HepG2 (cell line): Measurements from ENCODE around the gene MCMBP. TPM values are rescaled to one million over a fixed set of nuclear protein-coding genes. Genes with fewer than 3 reads are reported as not detected.
A peak's percentile ranks its signal among the peaks of the same experiment; 100 is the strongest.

Source experiments
- ATF3 ChIP-seq: sonication (generic); formaldehyde crosslinking; IDR thresholded peaks from 2 replicates; pipeline ENCODE4 v1.4.0; 2020; ENCODE audit warnings: missing genetic modification reagents
- CBX2 ChIP-seq, 2 experiments: fragments of 200-600 bp in 1 of 2; sonication (generic); formaldehyde crosslinking in 1 of 2; IDR thresholded peaks; 2 replicates each; pipeline versions ENCODE4 v1.7.0 to v1.8.1; 2018 to 2022; ENCODE audit warnings: low read depth in 2 of 2, low read length in 1 of 2, mild to moderate bottlenecking in 1 of 2, missing genetic modification reagents in 1 of 2
- JUNB ChIP-seq: sonication (generic); formaldehyde crosslinking; IDR thresholded peaks from 2 replicates; pipeline ENCODE4 v1.8.0; 2022; ENCODE audit warnings: missing genetic modification reagents, mild to moderate bottlenecking, borderline replicate concordance
- LCORL ChIP-seq, 2 experiments: fragments of 450-650 bp in 1 of 2; sonication (generic) in 1 of 2; formaldehyde crosslinking in 1 of 2; IDR thresholded peaks; 2 replicates each; pipeline versions ENCODE4 v1.5.0 to v1.6.1; 2017 to 2020; ENCODE audit warnings: antibody characterized with exemption in 1 of 2, missing genetic modification reagents in 1 of 2
- MEF2D ChIP-seq: sonication (generic); formaldehyde crosslinking; IDR thresholded peaks from 2 replicates; pipeline ENCODE4 v1.5.1; 2020; ENCODE audit warnings: mild to moderate bottlenecking, missing genetic modification reagents
- MXD4 ChIP-seq: IDR thresholded peaks from 2 replicates; pipeline ENCODE4 v1.6.1; 2016; ENCODE audit warnings: mild to moderate bottlenecking, missing biosample characterization, missing genetic modification reagents
- NBN ChIP-seq: fragments of 450-650 bp; conservative IDR thresholded peaks from 2 replicates; pipeline ENCODE4 v1.6.1; 2017
- PPARG ChIP-seq: conservative IDR thresholded peaks from 2 replicates; pipeline ENCODE4 v1.6.1; 2016; ENCODE audit warnings: missing biosample characterization, missing genetic modification reagents
- PREB ChIP-seq: sonication (generic); formaldehyde crosslinking; IDR thresholded peaks from 2 replicates; pipeline ENCODE4 v1.4.0; 2020; ENCODE audit warnings: missing genetic modification reagents
- SALL1 ChIP-seq: sonication (generic); formaldehyde crosslinking; IDR thresholded peaks from 2 replicates; pipeline ENCODE4 v1.8.0; 2022; ENCODE audit warnings: mild to moderate bottlenecking, missing genetic modification reagents
- SKIL ChIP-seq: sonication (generic); formaldehyde crosslinking; IDR thresholded peaks from 2 replicates; pipeline ENCODE4 v1.8.0; 2022; ENCODE audit warnings: missing genetic modification reagents, mild to moderate bottlenecking, moderate library complexity, borderline replicate concordance
- SRSF1 ChIP-seq: fragments of 200-400 bp; formaldehyde crosslinking; optimal IDR thresholded peaks from 2 replicates; pipeline ENCODE3; 2017; ENCODE audit warnings: mild to moderate bottlenecking, low read depth, low read length, moderate library complexity
- TP53 ChIP-seq: sonication (generic); formaldehyde crosslinking; conservative IDR thresholded peaks from 2 replicates; pipeline ENCODE4 v1.4.0; 2020; ENCODE audit warnings: missing genetic modification reagents
- ZKSCAN1 ChIP-seq: fragments of 150-350 bp; IDR thresholded peaks from 2 replicates; pipeline ENCODE4 v1.6.1; 2014; ENCODE audit warnings: low read length
- ZNF296 ChIP-seq: sonication (generic); formaldehyde crosslinking; conservative IDR thresholded peaks from 2 replicates; pipeline ENCODE4 v1.5.0; 2020; ENCODE audit warnings: mild to moderate bottlenecking, missing genetic modification reagents
- ZNF546 ChIP-seq: sonication (generic); formaldehyde crosslinking; conservative IDR thresholded peaks from 2 replicates; pipeline ENCODE4 v1.8.1; 2023; ENCODE audit warnings: mild to moderate bottlenecking, missing genetic modification reagents
- ZNF703 ChIP-seq: sonication (generic); formaldehyde crosslinking; IDR thresholded peaks from 2 replicates; pipeline ENCODE4 v1.5.1; 2020; ENCODE audit warnings: missing genetic modification reagents, mild to moderate bottlenecking, moderate library complexity, borderline replicate concordance
- ZNF772 ChIP-seq: sonication (generic); formaldehyde crosslinking; IDR thresholded peaks from 2 replicates; pipeline ENCODE4 v1.5.0; 2020; ENCODE audit warnings: mild to moderate bottlenecking, missing genetic modification reagents
- ZNF773 ChIP-seq: sonication (generic); formaldehyde crosslinking; IDR thresholded peaks from 2 replicates; pipeline ENCODE4 v1.4.0; 2020; ENCODE audit warnings: missing genetic modification reagents, borderline replicate concordance
- ZNF839 ChIP-seq: sonication (generic); formaldehyde crosslinking; IDR thresholded peaks from 2 replicates; pipeline ENCODE4 v1.4.0; 2020; ENCODE audit warnings: missing genetic modification reagents, mild to moderate bottlenecking, borderline replicate concordance
- polyA plus RNA-seq, 8 experiments: library from polyadenylated mRNA; depleted of rRNA in 3 of 8; stranded (reverse) in 7 of 8; unstranded in 1 of 8; fragments of >200 nt; fragmentation: Illumina TruSeq in 4 of 8; extraction: Trizol in 4 of 8; gene quantifications; 2 replicates each; pipeline versions ENCODE4 v1.2.1 to v1.2.3, GENCODE V29; 2011 to 2016; ENCODE audit warnings: low read depth in 4 of 8, missing spikeins in 1 of 8, mixed read lengths in 1 of 8; ENCODE audit not compliant: insufficient read depth in 1 of 8
- total RNA-seq, 5 experiments: library from RNA; depleted of rRNA; stranded (reverse); fragments of >200 nt; fragmentation: Illumina TruSeq; extraction: Trizol; gene quantifications; 2 replicates each; pipeline ENCODE4 v1.2.3, GENCODE V29; 2016; ENCODE audit warnings: low read depth in 1 of 5
- TF ChIP-seq, protein P1 (sequence below): sonication (generic); formaldehyde crosslinking; IDR thresholded peaks from 2 replicates; pipeline ENCODE4 v1.9.0; 2021; ENCODE audit warnings: missing genetic modification reagents, mild to moderate bottlenecking, borderline replicate concordance
- TF ChIP-seq, protein P2 (sequence below): sonication (generic); formaldehyde crosslinking; IDR thresholded peaks from 2 replicates; pipeline ENCODE4 v1.4.0; 2020; ENCODE audit warnings: missing genetic modification reagents
- TF ChIP-seq, protein P3 (sequence below): IDR thresholded peaks from 2 replicates; pipeline ENCODE4 v1.6.1; 2016

MCMBP gene
- total and polyA plus RNA-seq, 2 of the 13 experiments (the other 11 are each of a cell fraction or from before 2014, with no cell fraction given), result 35.7 to 62.4 TPM

GRCh38 chr10:119896061-119896655 lies 23.5 kb upstream of the MCMBP start (continued):
- no peak for TF ChIP-seq LCORL (IDR thresholded peaks at IDR 0.05)
- TF ChIP-seq LCORL (CRISPR knock-in tag; IDR thresholded peaks at IDR 0.05), result no peak
- TF ChIP-seq ATF3, result no peak
- TF ChIP-seq JUNB, result no peak
- no peak for TF ChIP-seq MXD4
- TF ChIP-seq, protein P1, sequence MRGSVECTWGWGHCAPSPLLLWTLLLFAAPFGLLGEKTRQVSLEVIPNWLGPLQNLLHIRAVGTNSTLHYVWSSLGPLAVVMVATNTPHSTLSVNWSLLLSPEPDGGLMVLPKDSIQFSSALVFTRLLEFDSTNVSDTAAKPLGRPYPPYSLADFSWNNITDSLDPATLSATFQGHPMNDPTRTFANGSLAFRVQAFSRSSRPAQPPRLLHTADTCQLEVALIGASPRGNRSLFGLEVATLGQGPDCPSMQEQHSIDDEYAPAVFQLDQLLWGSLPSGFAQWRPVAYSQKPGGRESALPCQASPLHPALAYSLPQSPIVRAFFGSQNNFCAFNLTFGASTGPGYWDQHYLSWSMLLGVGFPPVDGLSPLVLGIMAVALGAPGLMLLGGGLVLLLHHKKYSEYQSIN (CRISPR knock-in tag), result no peak
- TF ChIP-seq ZNF773 (CRISPR knock-in tag), result no peak
- TF ChIP-seq ZNF703 (CRISPR knock-in tag), result no peak
- TF ChIP-seq SKIL (CRISPR knock-in tag), result no peak
- no peak for TF ChIP-seq ZNF839
- no peak for TF ChIP-seq ZKSCAN1
- no peak for TF ChIP-seq CBX2 (IDR thresholded peaks at IDR 0.05; ENCODE audit: low read depth, low read length)
- TF ChIP-seq CBX2 (CRISPR knock-in tag; IDR thresholded peaks at IDR 0.05; ENCODE audit: low read depth), result no peak
- TF ChIP-seq, protein P2, sequence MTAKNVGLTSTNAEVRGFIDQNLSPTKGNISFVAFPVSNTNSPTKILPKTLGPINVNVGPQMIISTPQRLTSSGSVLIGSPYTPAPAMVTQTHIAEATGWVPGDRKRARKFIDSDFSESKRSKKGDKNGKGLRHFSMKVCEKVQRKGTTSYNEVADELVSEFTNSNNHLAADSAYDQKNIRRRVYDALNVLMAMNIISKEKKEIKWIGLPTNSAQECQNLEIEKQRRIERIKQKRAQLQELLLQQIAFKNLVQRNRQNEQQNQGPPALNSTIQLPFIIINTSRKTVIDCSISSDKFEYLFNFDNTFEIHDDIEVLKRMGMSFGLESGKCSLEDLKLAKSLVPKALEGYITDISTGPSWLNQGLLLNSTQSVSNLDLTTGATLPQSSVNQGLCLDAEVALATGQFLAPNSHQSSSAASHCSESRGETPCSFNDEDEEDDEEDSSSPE (CRISPR knock-in tag), result no peak
- no peak for TF ChIP-seq NBN
- peak; percentile 17; the same call in 1 of the 2 replicates for TF ChIP-seq SALL1
- peak; percentile 44; the same call in 1 of the 2 replicates for TF ChIP-seq PPARG (CRISPR knock-in tag)
- no peak for TF ChIP-seq ZNF772
- TF ChIP-seq PREB (CRISPR knock-in tag), result no peak
- TF ChIP-seq TP53 (CRISPR knock-in tag), result no peak
- TF ChIP-seq ZNF546, result no peak
- TF ChIP-seq ZNF296, result no peak
- no peak for TF ChIP-seq SRSF1
- no peak for TF ChIP-seq MEF2D (CRISPR knock-in tag)
- TF ChIP-seq, protein P3, sequence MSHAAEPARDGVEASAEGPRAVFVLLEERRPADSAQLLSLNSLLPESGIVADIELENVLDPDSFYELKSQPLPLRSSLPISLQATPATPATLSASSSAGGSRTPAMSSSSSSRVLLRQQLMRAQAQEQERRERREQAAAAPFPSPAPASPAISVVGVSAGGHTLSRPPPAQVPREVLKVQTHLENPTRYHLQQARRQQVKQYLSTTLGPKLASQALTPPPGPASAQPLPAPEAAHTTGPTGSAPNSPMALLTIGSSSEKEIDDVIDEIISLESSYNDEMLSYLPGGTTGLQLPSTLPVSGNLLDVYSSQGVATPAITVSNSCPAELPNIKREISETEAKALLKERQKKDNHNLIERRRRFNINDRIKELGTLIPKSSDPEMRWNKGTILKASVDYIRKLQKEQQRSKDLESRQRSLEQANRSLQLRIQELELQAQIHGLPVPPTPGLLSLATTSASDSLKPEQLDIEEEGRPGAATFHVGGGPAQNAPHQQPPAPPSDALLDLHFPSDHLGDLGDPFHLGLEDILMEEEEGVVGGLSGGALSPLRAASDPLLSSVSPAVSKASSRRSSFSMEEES (CRISPR knock-in tag), result no peak
